NCI-H2196 (cell line): ENCODE results near the gene MAPK8IP2.

Experiments
- DNase-seq: peaks from one replicate; lab custom pipeline; 2025; ENCODE audit not compliant: unreplicated experiment; lab: John Stamatoyannopoulos, UW

Gene MAPK8IP2

GRCh38 chr22:50575426-50575941 is 25.1 kb upstream of the MAPK8IP2 start:
- DNase-seq = no peak

- DNase-seq = no peak
Measured at GRCh38 chr22:50576070-50576469, 24.5 kb upstream of the MAPK8IP2 start.

- DNase-seq = no peak
Measured at GRCh38 chr22:50576806-50577696, 23.5 kb upstream of the MAPK8IP2 start.

GRCh38 chr22:50577697-50577986 is 23.0 kb upstream of the MAPK8IP2 start:
- DNase-seq = no peak

- no peak for DNase-seq
Measured at GRCh38 chr22:50577987-50578775, 22.4 kb upstream of the MAPK8IP2 start, which contains the start of gene CPT1B. TSS of gene CPT1B (minus strand) at chr22:50578427. CDS start at chr22:50577915, 512 bp downstream.

- no peak for DNase-seq
Measured at GRCh38 chr22:50578776-50579310, 21.8 kb upstream of the MAPK8IP2 start.

GRCh38 chr22:50579752-50580151 is 20.8 kb upstream of the MAPK8IP2 start:
- DNase-seq = no peak

- no peak for DNase-seq
Measured at GRCh38 chr22:50581031-50581949, 19.3 kb upstream of the MAPK8IP2 start.

GRCh38 chr22:50581950-50582492 is 18.6 kb upstream of the MAPK8IP2 start:
- DNase-seq = peak; percentile 35

GRCh38 chr22:50582493-50583293 is 17.9 kb upstream of the MAPK8IP2 start, which contains the start of gene CHKB:
TSS of gene CHKB (minus strand) at chr22:50582849. CDS start at chr22:50582781, 68 bp downstream.
- DNase-seq = peak; percentile 91

GRCh38 chr22:50583294-50583861 is 17.2 kb upstream of the MAPK8IP2 start:
- DNase-seq = no peak

GRCh38 chr22:50584106-50585096 is 16.2 kb upstream of the MAPK8IP2 start:
- no peak for DNase-seq

- DNase-seq = no peak
Measured at GRCh38 chr22:50585238-50585637, 15.4 kb upstream of the MAPK8IP2 start.

- no peak for DNase-seq
Measured at GRCh38 chr22:50585781-50586180, 14.8 kb upstream of the MAPK8IP2 start.

GRCh38 chr22:50586416-50586815 is 14.2 kb upstream of the MAPK8IP2 start:
- DNase-seq = no peak

GRCh38 chr22:50587407-50587806 is 13.2 kb upstream of the MAPK8IP2 start:
- DNase-seq = no peak

GRCh38 chr22:50595189-50595588 is 5.4 kb upstream of the MAPK8IP2 start:
- no peak for DNase-seq

- no peak for DNase-seq
Measured at GRCh38 chr22:50597097-50597496, 3.5 kb upstream of the MAPK8IP2 start.
